ENCODE data around the gene CD34.

GRCh38 chr1:207841901-207842300 lies 69.0 kb downstream of the CD34 start:
- no peak for TF ChIP-seq POLR2A (IDR thresholded peaks at IDR 0.05)
- no peak for TF ChIP-seq CTCF (IDR thresholded peaks at IDR 0.05)
